Kidney (tissue), 14 donors: Measurements from ENCODE around the gene THOC6. TPM values are rescaled to one million over a fixed set of nuclear protein-coding genes. Genes with fewer than 3 reads are reported as not detected.

ENCODE experiments used
- DNase-seq, 5 donors: peaks; one replicate each; pipeline ENCODE4 v3.0.0-alpha.2; 2013 to 2020
- FAIRE-seq: peaks from 2 replicates; lab custom pipeline; 2012; peaks lifted over from hg19 to GRCh38; lab: Jason Lieb, UNC
- H3K27ac ChIP-seq, 2 donors: one replicate each; pipeline ENCODE4 v1.7.0; 2013; ENCODE audit warnings: low read depth in 2 of 2, low read length in 2 of 2, inconsistent platforms in 1 of 2
- H3K27me3 ChIP-seq: one replicate; pipeline ENCODE4 v1.7.1; 2013; ENCODE audit warnings: low read length, inconsistent platforms; ENCODE audit not compliant: control insufficient read depth, insufficient read depth
- H3K36me3 ChIP-seq, 3 donors: one replicate each; pipeline versions ENCODE4 v1.7.0 to v1.7.1; 2013; ENCODE audit warnings: low read length in 3 of 3, control low read depth in 1 of 3, inconsistent platforms in 1 of 3; ENCODE audit not compliant: insufficient read depth in 3 of 3, control insufficient read depth in 2 of 3
- H3K4me1 ChIP-seq, 3 donors: one replicate each; pipeline versions ENCODE4 v1.7.0 to v1.7.1; 2013; ENCODE audit warnings: low read length in 3 of 3, inconsistent platforms in 1 of 3, low read depth in 1 of 3; ENCODE audit not compliant: control insufficient read depth in 2 of 3, insufficient read depth in 2 of 3
- H3K4me3 ChIP-seq, 3 donors: one replicate each; pipeline versions ENCODE4 v1.7.0 to v1.8.1; 2013; ENCODE audit warnings: low read length in 3 of 3, control low read depth in 1 of 3, inconsistent platforms in 1 of 3
- H3K9ac ChIP-seq, 3 donors: one replicate each; pipeline versions ENCODE4 v1.7.0 to v1.7.1; 2013; ENCODE audit warnings: low read length in 3 of 3, control low read depth in 1 of 3, inconsistent platforms in 1 of 3
- H3K9me3 ChIP-seq, 3 donors: one replicate each; pipeline versions ENCODE4 v1.7.0 to v1.7.1; 2013; ENCODE audit warnings: low read length in 3 of 3, control low read depth in 1 of 3, inconsistent platforms in 1 of 3; ENCODE audit not compliant: control insufficient read depth in 2 of 3, insufficient read depth in 1 of 3
- CTCF ChIP-seq: IDR thresholded peaks from 3 replicates; pipeline ENCODE4 v1.5.1; 2012; ENCODE audit warnings: mild to moderate bottlenecking, moderate library complexity, borderline replicate concordance; ENCODE audit not compliant: insufficient read depth; ENCODE audit errors: extremely low read depth
- intact Hi-C: fragments of 100-400 bp; cut with DNase I; formaldehyde crosslinking; loops from one replicate; pipeline ENCODE4 v1.11.1; 2022
- polyA plus RNA-seq: library from polyadenylated mRNA; stranded (reverse); fragments of 350-450 nt; fragmentation: Illumina TruSeq; extraction: RNeasy Lipid Tissue Mini Kit (QIAGEN cat#74804); gene quantifications from one replicate; pipeline ENCODE4 v1.2.3, GENCODE V29; 2014; ENCODE audit warnings: low read depth, low replicate concordance; ENCODE audit not compliant: insufficient read depth
- total RNA-seq: library from RNA; stranded (reverse); fragmentation: NEBNext Ultra II Directional; extraction: Animal tissue kit (Norgen Biotek cat#: 25700); gene quantifications from one replicate; pipeline ENCODE4 v1.2.1, GENCODE V29; 2021
- donor health status: control.
- donor health status: control.
- donor health status: control.
- donor health status: control.
- donor health status: control.
- donor health status: DM: yes; HTN: yes; CAD: no.
- donor health status: Normal renal cell carcinoma (clear cell type).

The THOC6 gene
- total and polyA plus RNA-seq, 2 donors from 2014 or later = 21.2 to 26.1 TPM

- FAIRE-seq (no peak), DNase-seq (no peak)
- TF ChIP-seq CTCF = no peak
- H3K9me3 ChIP-seq = no peaks in the 10 kb centered on the region
- intact Hi-C loops = no loop called here
- no peaks in the 10 kb centered on the region for H3K4me1 ChIP-seq
- H3K9ac ChIP-seq = no peak overlapping the region
- H3K36me3 ChIP-seq = no peaks in the 10 kb centered on the region
- no peaks in the 10 kb centered on the region for H3K27me3 ChIP-seq
- H3K27ac ChIP-seq = no peak overlapping the region
- no peak overlapping the region for H3K4me3 ChIP-seq
Observed at GRCh38 chr16:2991566-2992261, 32.1 kb upstream of the THOC6 start.

GRCh38 chr16:2992383-2993081 is 31.3 kb upstream of the THOC6 start:
- Histone ChIP-seq H3K9me3 (no peaks in the 10 kb centered on the region), H3K4me3 (no peak overlapping the region), H3K27me3 (no peaks in the 10 kb centered on the region), H3K9ac (no peak overlapping the region), H3K36me3 (no peaks in the 10 kb centered on the region), H3K4me1 (no peaks in the 10 kb centered on the region), H3K27ac (no peak overlapping the region)
- no peak for TF ChIP-seq CTCF
- FAIRE-seq = no peak
- intact Hi-C loops = no loop called here
- no peak for DNase-seq

GRCh38 chr16:2996298-2996697 is 27.5 kb upstream of the THOC6 start:
- no peaks in the 10 kb centered on the region for H3K4me1 ChIP-seq
- H3K4me3 ChIP-seq = no peak overlapping the region
- H3K27ac ChIP-seq = no peak overlapping the region
- no peak for FAIRE-seq
- no peaks in the 10 kb centered on the region for H3K9me3 ChIP-seq
- TF ChIP-seq CTCF = no peak
- no peaks in the 10 kb centered on the region for H3K27me3 ChIP-seq
- H3K36me3 ChIP-seq = no peaks in the 10 kb centered on the region
- no peak for DNase-seq
- intact Hi-C loops = no loop called here
- H3K9ac ChIP-seq = no peak overlapping the region
